ENCODE results near the gene TMEM125.

GRCh38 chr1:43239484-43239883 is 30.3 kb upstream of the TMEM125 start:
- no peak for TF ChIP-seq CTCF (IDR thresholded peaks at IDR 0.05; ENCODE audit: insufficient read depth, low read depth, low read length)
- TF ChIP-seq EZH2 (IDR thresholded peaks at IDR 0.05; ENCODE audit: insufficient read depth, low read length), result no peak
